Peyer's patch (tissue), 4 donors: ENCODE results near the gene TNIK.
"Not testable (repeated sequence)": the region's sequence is repeated elsewhere in the genome, so short reads cannot be mapped to it uniquely, and the experiment has no call there.

ENCODE experiments used
- POLR2A ChIP-seq, 2 donors: fragments of 450-650 bp; IDR thresholded peaks; one replicate each; pipeline ENCODE4 v1.5.1; 2017; ENCODE audit warnings: antibody characterized with exemption in 2 of 2, mild to moderate bottlenecking in 2 of 2, moderate library complexity in 2 of 2
- TF ChIP-seq, protein P1 (sequence below), 6 experiments: fragments of 450-650 bp in 4 of 6; fragments of 200-600 bp in 2 of 6; sonication (generic) in 1 of 6; IDR thresholded peaks; one replicate each; pipeline ENCODE4 v1.5.1; 2017 to 2019; ENCODE audit warnings: antibody characterized with exemption in 6 of 6, mild to moderate bottlenecking in 3 of 6, moderate library complexity in 1 of 6

DNA sequence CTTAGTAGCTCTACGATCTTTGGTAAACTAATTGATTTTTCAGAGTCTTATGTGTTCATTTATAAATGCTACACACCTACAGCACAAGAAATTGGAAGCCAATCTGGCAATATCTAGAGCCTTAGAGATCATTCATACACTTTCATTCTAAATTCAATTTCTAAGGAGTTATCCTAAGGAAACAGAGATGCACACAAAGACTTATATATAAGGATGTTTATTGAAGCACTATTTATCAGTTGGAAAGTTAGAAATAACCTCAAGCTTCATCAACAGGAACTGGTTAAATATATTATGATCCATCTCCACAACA, 12.7 kb downstream of the TNIK start:
- TF ChIP-seq, protein P1, sequence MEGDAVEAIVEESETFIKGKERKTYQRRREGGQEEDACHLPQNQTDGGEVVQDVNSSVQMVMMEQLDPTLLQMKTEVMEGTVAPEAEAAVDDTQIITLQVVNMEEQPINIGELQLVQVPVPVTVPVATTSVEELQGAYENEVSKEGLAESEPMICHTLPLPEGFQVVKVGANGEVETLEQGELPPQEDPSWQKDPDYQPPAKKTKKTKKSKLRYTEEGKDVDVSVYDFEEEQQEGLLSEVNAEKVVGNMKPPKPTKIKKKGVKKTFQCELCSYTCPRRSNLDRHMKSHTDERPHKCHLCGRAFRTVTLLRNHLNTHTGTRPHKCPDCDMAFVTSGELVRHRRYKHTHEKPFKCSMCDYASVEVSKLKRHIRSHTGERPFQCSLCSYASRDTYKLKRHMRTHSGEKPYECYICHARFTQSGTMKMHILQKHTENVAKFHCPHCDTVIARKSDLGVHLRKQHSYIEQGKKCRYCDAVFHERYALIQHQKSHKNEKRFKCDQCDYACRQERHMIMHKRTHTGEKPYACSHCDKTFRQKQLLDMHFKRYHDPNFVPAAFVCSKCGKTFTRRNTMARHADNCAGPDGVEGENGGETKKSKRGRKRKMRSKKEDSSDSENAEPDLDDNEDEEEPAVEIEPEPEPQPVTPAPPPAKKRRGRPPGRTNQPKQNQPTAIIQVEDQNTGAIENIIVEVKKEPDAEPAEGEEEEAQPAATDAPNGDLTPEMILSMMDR (IDR thresholded peaks at IDR 0.05) = not testable (repeated sequence)
- TF ChIP-seq POLR2A (IDR thresholded peaks at IDR 0.05) = not testable (repeated sequence)
